ENCODE measurements around the gene CNTLN. TPM values are rescaled to one million over a fixed set of nuclear protein-coding genes. Genes with fewer than 3 reads are reported as not detected.

The CNTLN gene
- total and polyA plus RNA-seq, 8 donors: 1.2 to 3.1 (median 2.2) TPM

- no peak overlapping the region for H3K4me3 ChIP-seq
- no peaks in the 10 kb centered on the region for H3K9me3 ChIP-seq
- H3K27ac ChIP-seq: no peak overlapping the region
- no peak for FAIRE-seq
- no peaks in the 10 kb centered on the region for H3K36me3 ChIP-seq
- no peak for ATAC-seq
- H3K4me1 ChIP-seq: no peaks in the 10 kb centered on the region
- no peaks in the 10 kb centered on the region for H3K27me3 ChIP-seq
- intact Hi-C loops (cut with DNase I): no loop called here
- 99 to 100% methylated on average over 3 of the region's 3 CpGs for WGBS, 2 donors
- TF ChIP-seq CTCF (IDR thresholded peaks at IDR 0.05): no peak
- DNase-seq: no peak
Observed at GRCh38 chr9:17484906-17485305, 350.1 kb downstream of the CNTLN start.

GRCh38 chr9:17486396-17486795, 351.6 kb downstream of the CNTLN start:
- Histone ChIP-seq H3K27me3 (no peaks in the 10 kb centered on the region), H3K4me1 (no peaks in the 10 kb centered on the region)
- no peak for ATAC-seq

GRCh38 chr9:17487467-17487866, 352.6 kb downstream of the CNTLN start:
- FAIRE-seq (no peak), DNase-seq (no peak), ATAC-seq (no peak)
- Histone ChIP-seq H3K36me3 (no peaks in the 10 kb centered on the region), H3K27ac (no peak overlapping the region), H3K4me3 (no peak overlapping the region), H3K27me3 (no peaks in the 10 kb centered on the region), H3K4me1 (no peaks in the 10 kb centered on the region), H3K9me3 (no peaks in the 10 kb centered on the region)
- 66 to 67% methylated on average over 6 of the region's 6 CpGs for WGBS, 2 donors
- TF ChIP-seq CTCF (IDR thresholded peaks at IDR 0.05): no peak
- intact Hi-C loops (cut with DNase I): no loop called here

More at GRCh38 chr9:17486396-17486795, 351.6 kb downstream of the CNTLN start:
- 79 to 86% methylated on average over 1 of the region's 1 CpG for WGBS, 2 donors
- no peaks in the 10 kb centered on the region for H3K36me3 ChIP-seq
- no peak for DNase-seq
- no peaks in the 10 kb centered on the region for H3K9me3 ChIP-seq
- FAIRE-seq: no peak
- no peak for TF ChIP-seq CTCF (IDR thresholded peaks at IDR 0.05)
- H3K4me3 ChIP-seq: no peak overlapping the region
- H3K27ac ChIP-seq: no peak overlapping the region
- intact Hi-C loops (cut with DNase I): no loop called here

GRCh38 chr9:17488662-17489061, 353.8 kb downstream of the CNTLN start:
- H3K27me3 ChIP-seq: no peaks in the 10 kb centered on the region
- 89 to 92% methylated on average over 2 of the region's 2 CpGs for WGBS, 2 donors

GRCh38 chr9:17490110-17490509, 355.3 kb downstream of the CNTLN start:
- H3K27ac ChIP-seq: no peak overlapping the region
- no peak overlapping the region for H3K4me3 ChIP-seq
- no peaks in the 10 kb centered on the region for H3K27me3 ChIP-seq
- DNase-seq (no peak), FAIRE-seq (no peak), ATAC-seq (no peak)
- H3K4me1 ChIP-seq: no peaks in the 10 kb centered on the region
- intact Hi-C loops (cut with DNase I): no loop called here
- no peaks in the 10 kb centered on the region for H3K9me3 ChIP-seq
- no peaks in the 10 kb centered on the region for H3K36me3 ChIP-seq
- 65 to 100% methylated on average over 1 of the region's 1 CpG for WGBS, 2 donors
- TF ChIP-seq CTCF (IDR thresholded peaks at IDR 0.05): no peak

More at GRCh38 chr9:17488662-17489061, 353.8 kb downstream of the CNTLN start:
- Histone ChIP-seq H3K4me3 (no peak overlapping the region), H3K9me3 (no peaks in the 10 kb centered on the region), H3K4me1 (no peaks in the 10 kb centered on the region), H3K27ac (no peak overlapping the region), H3K36me3 (no peaks in the 10 kb centered on the region)
- no peak for DNase-seq
- no peak for FAIRE-seq
- intact Hi-C loops (cut with DNase I): no loop called here
- ATAC-seq: no peak
- no peak for TF ChIP-seq CTCF (IDR thresholded peaks at IDR 0.05)
